ENCODE results near the gene COX15.

COX15 gene

DNA sequence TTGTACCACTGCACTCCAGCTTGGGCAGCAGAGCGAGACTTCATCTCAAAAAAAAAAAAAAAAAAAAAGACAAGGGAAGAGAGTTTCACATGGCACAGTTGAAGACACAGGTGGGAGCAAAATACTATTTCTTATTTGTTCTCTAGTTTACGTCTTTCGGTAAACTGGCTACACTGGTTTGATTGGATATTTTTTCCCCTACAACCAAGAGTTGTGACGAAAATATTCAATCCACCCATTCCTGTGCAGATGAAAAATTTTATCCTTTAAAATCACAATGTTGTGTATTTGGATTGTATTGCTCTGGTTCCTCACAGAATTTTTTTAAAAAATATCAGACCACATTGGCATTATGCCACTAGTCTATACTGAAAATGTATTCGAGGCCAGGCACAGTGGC is 36.0 kb upstream of the COX15 start:
- no peak overlapping the region for H4K91ac ChIP-seq (ENCODE audit: low read length)
- no peak overlapping the region for H3K4me2 ChIP-seq (ENCODE audit: low read length, poor library complexity, severe bottlenecking)
- H3K18ac ChIP-seq (ENCODE audit: low read depth in 1 of 2, low read length in 2 of 2) = no peak overlapping the region
- H2BK5ac ChIP-seq (ENCODE audit: low read depth, low read length, poor library complexity, severe bottlenecking) = no peak overlapping the region
- no peak overlapping the region for H2AFZ ChIP-seq (ENCODE audit: low read depth, low read length)
- H3K36me3 ChIP-seq (ENCODE audit: control insufficient read depth in 1 of 2, insufficient read depth in 2 of 2, low read depth in 1 of 2, low read length in 2 of 2) = peaks cover 0 to 4% of the 10 kb centered on the region in 2 experiments
- no peak overlapping the region for H3K9ac ChIP-seq (ENCODE audit: low read length)
- no peak overlapping the region for H2BK15ac ChIP-seq (ENCODE audit: low read depth, poor library complexity, severe bottlenecking)
- H2BK12ac ChIP-seq (ENCODE audit: low read length in 2 of 2) = no peak overlapping the region
- H4K8ac ChIP-seq (ENCODE audit: low read length) = no peak overlapping the region
- H3K79me1 ChIP-seq (replicated peaks; ENCODE audit: low read length, poor library complexity, severe bottlenecking) = no peaks in the 10 kb centered on the region
- no peak overlapping the region for H3K4ac ChIP-seq (ENCODE audit: low read depth in 1 of 2, low read length in 2 of 2)
- DNase-seq = no peak
- H2AK5ac ChIP-seq (ENCODE audit: low read length, severe bottlenecking) = no peak overlapping the region
- peaks cover 4% of the 10 kb centered on the region for H3K9me3 ChIP-seq (ENCODE audit: control insufficient read depth, low read length)
- 93% methylated on average over 1 of the region's 5 CpGs for WGBS
- no peak overlapping the region for H3K27ac ChIP-seq (ENCODE audit: low read length, poor library complexity, severe bottlenecking)
- H3K27me3 ChIP-seq (ENCODE audit: control insufficient read depth in 1 of 2, insufficient read depth in 1 of 2, low read length in 2 of 2) = no peaks in the 10 kb centered on the region
- no peak overlapping the region for H2BK120ac ChIP-seq (ENCODE audit: low read depth, low read length)
- H3K4me3 ChIP-seq (ENCODE audit: insufficient read depth in 1 of 2, low read depth in 1 of 2, low read length in 2 of 2) = no peak overlapping the region
- no peak overlapping the region for H3K23ac ChIP-seq (ENCODE audit: low read length in 2 of 2)
- H3K14ac ChIP-seq (ENCODE audit: low read length in 2 of 2) = no peak overlapping the region
- H3K4me1 ChIP-seq (ENCODE audit: control insufficient read depth, insufficient read depth, low read depth, low read length) = no peaks in the 10 kb centered on the region

GRCh38 chr10:99766302-99766681 is 34.4 kb upstream of the COX15 start:
- Histone ChIP-seq H3K4me1 (ENCODE audit: control insufficient read depth, insufficient read depth, low read depth, low read length) (no peaks in the 10 kb centered on the region), H2AK5ac (ENCODE audit: low read length, severe bottlenecking) (no peak overlapping the region), H3K36me3 (ENCODE audit: control insufficient read depth in 1 of 2, insufficient read depth in 2 of 2, low read depth in 1 of 2, low read length in 2 of 2) (peaks cover 0 to 9% of the 10 kb centered on the region in 2 experiments), H4K8ac (ENCODE audit: low read length) (no peak overlapping the region), H3K27me3 (ENCODE audit: control insufficient read depth in 1 of 2, insufficient read depth in 1 of 2, low read length in 2 of 2) (no peaks in the 10 kb centered on the region), H2BK12ac (ENCODE audit: low read length in 2 of 2) (no peak overlapping the region), H3K4me2 (ENCODE audit: low read length, poor library complexity, severe bottlenecking) (no peak overlapping the region), H3K4ac (ENCODE audit: low read depth in 1 of 2, low read length in 2 of 2) (no peak overlapping the region), H2BK5ac (ENCODE audit: low read depth, low read length, poor library complexity, severe bottlenecking) (no peak overlapping the region), H3K9ac (ENCODE audit: low read length) (no peak overlapping the region), H3K23ac (ENCODE audit: low read length in 2 of 2) (no peak overlapping the region), H4K91ac (ENCODE audit: low read length) (no peak overlapping the region), H2AFZ (ENCODE audit: low read depth, low read length) (no peak overlapping the region), H2BK120ac (ENCODE audit: low read depth, low read length) (no peak overlapping the region), H2BK15ac (ENCODE audit: low read depth, poor library complexity, severe bottlenecking) (no peak overlapping the region), H3K14ac (ENCODE audit: low read length in 2 of 2) (no peak overlapping the region), H3K27ac (ENCODE audit: low read length, poor library complexity, severe bottlenecking) (no peak overlapping the region), H3K4me3 (ENCODE audit: insufficient read depth in 1 of 2, low read depth in 1 of 2, low read length in 2 of 2) (no peak overlapping the region), H3K9me3 (ENCODE audit: control insufficient read depth, low read length) (peaks cover 4% of the 10 kb centered on the region), H3K79me1 (replicated peaks; ENCODE audit: low read length, poor library complexity, severe bottlenecking) (no peaks in the 10 kb centered on the region), H3K18ac (ENCODE audit: low read depth in 1 of 2, low read length in 2 of 2) (no peak overlapping the region)
- WGBS = 80% methylated on average over 8 of the region's 8 CpGs
- no peak for DNase-seq

- Histone ChIP-seq H3K36me3 (ENCODE audit: control insufficient read depth in 1 of 2, insufficient read depth in 2 of 2, low read depth in 1 of 2, low read length in 2 of 2) (peaks cover 3 to 14% of the 10 kb centered on the region in 2 experiments), H2AFZ (ENCODE audit: low read depth, low read length) (no peak overlapping the region), H2BK120ac (ENCODE audit: low read depth, low read length) (no peak overlapping the region), H3K23ac (ENCODE audit: low read length in 2 of 2) (no peak overlapping the region), H3K27ac (ENCODE audit: low read length, poor library complexity, severe bottlenecking) (no peak overlapping the region), H3K4me2 (ENCODE audit: low read length, poor library complexity, severe bottlenecking) (no peak overlapping the region), H3K4me3 (ENCODE audit: insufficient read depth in 1 of 2, low read depth in 1 of 2, low read length in 2 of 2) (no peak overlapping the region), H2BK15ac (ENCODE audit: low read depth, poor library complexity, severe bottlenecking) (no peak overlapping the region), H3K9me3 (ENCODE audit: control insufficient read depth, low read length) (peaks cover 4% of the 10 kb centered on the region), H3K27me3 (ENCODE audit: control insufficient read depth in 1 of 2, insufficient read depth in 1 of 2, low read length in 2 of 2) (no peaks in the 10 kb centered on the region), H2AK5ac (ENCODE audit: low read length, severe bottlenecking) (no peak overlapping the region), H2BK12ac (ENCODE audit: low read length in 2 of 2) (no peak overlapping the region), H3K79me1 (replicated peaks; ENCODE audit: low read length, poor library complexity, severe bottlenecking) (no peaks in the 10 kb centered on the region), H3K4me1 (ENCODE audit: control insufficient read depth, insufficient read depth, low read depth, low read length) (no peaks in the 10 kb centered on the region), H3K9ac (ENCODE audit: low read length) (no peak overlapping the region), H3K18ac (ENCODE audit: low read depth in 1 of 2, low read length in 2 of 2) (no peak overlapping the region), H4K8ac (ENCODE audit: low read length) (no peak overlapping the region), H3K4ac (ENCODE audit: low read depth in 1 of 2, low read length in 2 of 2) (no peak overlapping the region), H3K14ac (ENCODE audit: low read length in 2 of 2) (no peak overlapping the region), H2BK5ac (ENCODE audit: low read depth, low read length, poor library complexity, severe bottlenecking) (no peak overlapping the region), H4K91ac (ENCODE audit: low read length) (no peak overlapping the region)
- 90% methylated on average over 3 of the region's 4 CpGs for WGBS
- no peak for DNase-seq
Observed at GRCh38 chr10:99765672-99766301, 33.9 kb upstream of the COX15 start.

- Histone ChIP-seq H2BK15ac (ENCODE audit: low read depth, poor library complexity, severe bottlenecking) (no peak overlapping the region), H2BK120ac (ENCODE audit: low read depth, low read length) (no peak overlapping the region)
Observed at GRCh38 chr10:99761365-99761764, 29.4 kb upstream of the COX15 start.

More at GRCh38 chr10:99761365-99761764, 29.4 kb upstream of the COX15 start:
- no peak overlapping the region for H3K18ac ChIP-seq (ENCODE audit: low read depth in 1 of 2, low read length in 2 of 2)
- H3K4me3 ChIP-seq (ENCODE audit: insufficient read depth in 1 of 2, low read depth in 1 of 2, low read length in 2 of 2) = no peak overlapping the region
- H4K8ac ChIP-seq (ENCODE audit: low read length) = no peak overlapping the region
- H3K4me1 ChIP-seq (ENCODE audit: control insufficient read depth, insufficient read depth, low read depth, low read length) = no peaks in the 10 kb centered on the region
- no peak overlapping the region for H2BK5ac ChIP-seq (ENCODE audit: low read depth, low read length, poor library complexity, severe bottlenecking)
- H3K27me3 ChIP-seq (ENCODE audit: control insufficient read depth in 1 of 2, insufficient read depth in 1 of 2, low read length in 2 of 2) = no peaks in the 10 kb centered on the region
- H2AK5ac ChIP-seq (ENCODE audit: low read length, severe bottlenecking) = no peak overlapping the region
- no peak for DNase-seq
- H3K79me1 ChIP-seq (replicated peaks; ENCODE audit: low read length, poor library complexity, severe bottlenecking) = no peaks in the 10 kb centered on the region
- H3K27ac ChIP-seq (ENCODE audit: low read length, poor library complexity, severe bottlenecking) = no peak overlapping the region
- no peak overlapping the region for H3K4me2 ChIP-seq (ENCODE audit: low read length, poor library complexity, severe bottlenecking)
- no peak overlapping the region for H3K9ac ChIP-seq (ENCODE audit: low read length)
- H3K36me3 ChIP-seq (ENCODE audit: control insufficient read depth in 1 of 2, insufficient read depth in 2 of 2, low read depth in 1 of 2, low read length in 2 of 2) = peaks cover 11 to 51% of the 10 kb centered on the region in 2 experiments
- no peak overlapping the region for H3K4ac ChIP-seq (ENCODE audit: low read depth in 1 of 2, low read length in 2 of 2)
- H3K9me3 ChIP-seq (ENCODE audit: control insufficient read depth, low read length) = peaks cover 4% of the 10 kb centered on the region
- H3K23ac ChIP-seq (ENCODE audit: low read length in 2 of 2) = no peak overlapping the region
- H4K91ac ChIP-seq (ENCODE audit: low read length) = no peak overlapping the region
- no peak overlapping the region for H2BK12ac ChIP-seq (ENCODE audit: low read length in 2 of 2)
- H2AFZ ChIP-seq (ENCODE audit: low read depth, low read length) = no peak overlapping the region
- no peak overlapping the region for H3K14ac ChIP-seq (ENCODE audit: low read length in 2 of 2)
